Measurements from ENCODE around the gene OPCML. TPM values are rescaled to one million over a fixed set of nuclear protein-coding genes. Genes with fewer than 3 reads are reported as not detected.

The OPCML gene
- total RNA-seq, 1 experiment from 2014 or later: 0.94 TPM

- H3K23me2 ChIP-seq (ENCODE audit: insufficient read length, low read depth, low read length, poor library complexity, severe bottlenecking): no peaks in the 10 kb centered on the region
- H2BK15ac ChIP-seq (ENCODE audit: low read depth, low read length): no peak overlapping the region
- no peak overlapping the region for H2BK120ac ChIP-seq (ENCODE audit: low read depth, low read length, poor library complexity, severe bottlenecking)
- no peaks in the 10 kb centered on the region for H3K9me3 ChIP-seq (ENCODE audit: control insufficient read depth, low read depth, low read length)
- H3K27me3 Mint-ChIP-seq (ENCODE audit: low read depth): peaks cover 73% of the 10 kb centered on the region
- no peak overlapping the region for H3K27ac ChIP-seq (ENCODE audit: insufficient read length, low read depth, low read length)
- no peak overlapping the region for H3K18ac ChIP-seq (ENCODE audit: insufficient read length, low read depth, low read length)
- H3K79me1 ChIP-seq (ENCODE audit: insufficient read depth, low read depth, low read length, poor library complexity, severe bottlenecking): no peaks in the 10 kb centered on the region
- H4K20me1 ChIP-seq (ENCODE audit: control insufficient read depth, insufficient read depth, insufficient read length): no peaks in the 10 kb centered on the region
- DNase-seq: no peak
- H2AFZ ChIP-seq (ENCODE audit: low read length): no peak overlapping the region
- no peak overlapping the region for H2BK12ac ChIP-seq (ENCODE audit: insufficient read length, low read depth, low read length)
- TF ChIP-seq CTCF (conservative IDR thresholded peaks at IDR 0.05): no peak
- H3K4me3 Mint-ChIP-seq: no peak overlapping the region
- H3K9ac ChIP-seq (ENCODE audit: extremely low read depth, insufficient read length, low read length): no peak overlapping the region
- H3K9me3 Mint-ChIP-seq: no peaks in the 10 kb centered on the region
- no peak overlapping the region for H3K27ac Mint-ChIP-seq
- H3K4me1 ChIP-seq (ENCODE audit: insufficient read depth, low read length): no peaks in the 10 kb centered on the region; the same call in 1 of the 2 replicates
- peaks cover 19 to 21% of the 10 kb centered on the region in 2 experiments for H3K4me1 Mint-ChIP-seq
- H3K4ac ChIP-seq (ENCODE audit: low read depth, low read length): no peak overlapping the region
- H3T11ph ChIP-seq (ENCODE audit: low read length): no peak overlapping the region
- no peaks in the 10 kb centered on the region for H3K36me3 Mint-ChIP-seq (ENCODE audit: insufficient read depth in 1 of 3, low read depth in 3 of 3)
- no peaks in the 10 kb centered on the region; the same call in 1 of the 2 replicates for H3K27me3 ChIP-seq (ENCODE audit: insufficient read depth, low read length)
- no peak overlapping the region for H3K56ac ChIP-seq (ENCODE audit: insufficient read length, low read depth, low read length)
- no peak overlapping the region for H4K5ac ChIP-seq (ENCODE audit: insufficient read length, low read depth, low read length)
- no peak overlapping the region for H4K91ac ChIP-seq (ENCODE audit: insufficient read length, low read depth, low read length)
- H3K23ac ChIP-seq (ENCODE audit: insufficient read length, low read depth, low read length): no peak overlapping the region
- H4K8ac ChIP-seq (replicated peaks; ENCODE audit: insufficient read length, low read depth, low read length): no peak overlapping the region
- H3K14ac ChIP-seq (ENCODE audit: insufficient read depth, low read length): no peak overlapping the region
- H3K79me2 ChIP-seq (ENCODE audit: insufficient read depth, low read length): no peaks in the 10 kb centered on the region
- H2BK5ac ChIP-seq (ENCODE audit: insufficient read length, low read length): no peak overlapping the region
- WGBS (ENCODE audit: extremely low coverage, insufficient read length, low lambda C conversion rate): no CpG with 5 or more reads among the region's 2 CpGs
- H2AK5ac ChIP-seq (ENCODE audit: insufficient read length, low read length): no peak overlapping the region
- H2BK20ac ChIP-seq (ENCODE audit: low read depth, low read length, poor library complexity, severe bottlenecking): no peak overlapping the region
- no peak overlapping the region for H3K4me2 ChIP-seq (ENCODE audit: insufficient read depth, insufficient read length, low read length)
Measured at GRCh38 chr11:132987936-132988335, 544.4 kb downstream of the OPCML start.

Measured in H9 (cell line).